Nephron progenitor cell (in vitro differentiated cells): ENCODE measurements around the gene TBC1D16.
"Not testable (repeated sequence)": the region's sequence is repeated elsewhere in the genome, so short reads cannot be mapped to it uniquely, and the experiment has no call there.

Experiments used
- DNase-seq: peaks from one replicate; pipeline ENCODE4 v3.0.0; 2021
- H3K27ac Mint-ChIP-seq: 2 replicates; pipeline ENCODE4 v1.8.0; 2021; ENCODE audit warnings: mild to moderate bottlenecking, moderate library complexity, mixed read lengths
- H3K27me3 Mint-ChIP-seq: 2 replicates; pipeline ENCODE4 v1.8.0; 2021; ENCODE audit warnings: mild to moderate bottlenecking, low read depth, mixed read lengths; ENCODE audit not compliant: poor library complexity
- H3K36me3 Mint-ChIP-seq: 2 replicates; pipeline ENCODE4 v1.8.0; 2021; ENCODE audit warnings: low read depth, mixed read lengths
- H3K4me1 Mint-ChIP-seq: 2 replicates; pipeline ENCODE4 v1.8.0; 2021; ENCODE audit warnings: mixed read lengths
- H3K4me3 Mint-ChIP-seq: 2 replicates; pipeline ENCODE4 v1.8.0; 2021; ENCODE audit warnings: mild to moderate bottlenecking, moderate library complexity, mixed read lengths
- H3K9me3 Mint-ChIP-seq: 2 replicates; pipeline ENCODE4 v1.8.0; 2021; ENCODE audit warnings: mild to moderate bottlenecking, moderate library complexity, mixed read lengths
- CTCF ChIP-seq: fragments of 200-600 bp; sonication (generic); IDR thresholded peaks from 2 replicates; pipeline ENCODE4 v1.5.0; 2021; ENCODE audit warnings: antibody characterized with exemption

TBC1D16 gene

GRCh38 chr17:80047176-80047575 lies 11.5 kb upstream of the TBC1D16 start:
- H3K27me3 Mint-ChIP-seq, result peaks cover 4% of the 10 kb centered on the region
- H3K36me3 Mint-ChIP-seq, result peaks cover 50% of the 10 kb centered on the region
- DNase-seq, result no peak
- H3K9me3 Mint-ChIP-seq, result peaks cover 9% of the 10 kb centered on the region
- H3K4me1 Mint-ChIP-seq, result peaks cover 5% of the 10 kb centered on the region
- TF ChIP-seq CTCF, result no peak
- H3K27ac Mint-ChIP-seq, result no peak overlapping the region
- H3K4me3 Mint-ChIP-seq, result no peak overlapping the region

GRCh38 chr17:80046709-80047108 lies 11.0 kb upstream of the TBC1D16 start:
- not testable (repeated sequence) for H3K4me3 Mint-ChIP-seq, DNase-seq, H3K4me1 Mint-ChIP-seq, H3K27ac Mint-ChIP-seq, H3K27me3 Mint-ChIP-seq
- peaks cover 50% of the 10 kb centered on the region for H3K36me3 Mint-ChIP-seq
- peaks cover 11% of the 10 kb centered on the region for H3K9me3 Mint-ChIP-seq

GRCh38 chr17:80045703-80046102 lies 10.0 kb upstream of the TBC1D16 start:
- peaks cover 3% of the 10 kb centered on the region for H3K4me1 Mint-ChIP-seq
- no peak for DNase-seq
- H3K9me3 Mint-ChIP-seq, result peaks cover 18% of the 10 kb centered on the region
- peak overlapping the region; percentile 64 for H3K27ac Mint-ChIP-seq
- no peak for TF ChIP-seq CTCF
- no peak overlapping the region for H3K4me3 Mint-ChIP-seq
- peaks cover 50% of the 10 kb centered on the region for H3K36me3 Mint-ChIP-seq
- H3K27me3 Mint-ChIP-seq, result no peaks in the 10 kb centered on the region

- Mint-ChIP-seq H3K27ac (no peak overlapping the region), H3K36me3 (peaks cover 52% of the 10 kb centered on the region), H3K4me1 (no peaks in the 10 kb centered on the region), H3K27me3 (peaks cover 3% of the 10 kb centered on the region), H3K9me3 (peaks cover 18% of the 10 kb centered on the region), H3K4me3 (no peak overlapping the region)
- no peak for TF ChIP-seq CTCF
- no peak for DNase-seq
Observed at GRCh38 chr17:80043963-80044362, 8.3 kb upstream of the TBC1D16 start.

GRCh38 chr17:80036715-80037477 lies 1.2 kb upstream of the TBC1D16 start:
- H3K36me3 Mint-ChIP-seq, result peaks cover 28% of the 10 kb centered on the region
- no peak for TF ChIP-seq CTCF
- DNase-seq, result peak; percentile 77

GRCh38 chr17:80035937-80036714 lies 454 bp upstream of the TBC1D16 start, which contains the start of gene CCDC40:
Gene CCDC40 (plus strand): TSS chr17:80036642. CDS start chr17:80036663, 21 bp downstream.
- Mint-ChIP-seq H3K9me3 (peaks cover 4% of the 10 kb centered on the region), H3K4me1 (peaks cover 50% of the 10 kb centered on the region), H3K36me3 (peaks cover 20% of the 10 kb centered on the region), H3K27ac (peak within 1 kb of the TSS; percentile 99), H3K4me3 (peak within 1 kb of the TSS; percentile 93), H3K27me3 (peaks cover 6% of the 10 kb centered on the region)
- TF ChIP-seq CTCF, result no peak
- DNase-seq, result peak; percentile 83

More at GRCh38 chr17:80036715-80037477, 1.2 kb upstream of the TBC1D16 start:
- Mint-ChIP-seq H3K4me1 (peaks cover 42% of the 10 kb centered on the region), H3K4me3 (peak overlapping the region; percentile 93), H3K27me3 (peaks cover 6% of the 10 kb centered on the region), H3K27ac (peak overlapping the region; percentile 99), H3K9me3 (peaks cover 7% of the 10 kb centered on the region)
